ENCODE results near the gene PWWP2B.

PWWP2B gene

GRCh38 chr10:132408367-132408781, 11.4 kb downstream of the PWWP2B start:
- no peak for DNase-seq

- DNase-seq = no peak
These were observed 12.0 kb downstream of the PWWP2B start for GRCh38 chr10:132408823-132409666.

GRCh38 chr10:132409667-132410028, 12.6 kb downstream of the PWWP2B start:
- DNase-seq = no peak

- no peak for DNase-seq
These were observed 13.2 kb downstream of the PWWP2B start for GRCh38 chr10:132410056-132410778.

DNA sequence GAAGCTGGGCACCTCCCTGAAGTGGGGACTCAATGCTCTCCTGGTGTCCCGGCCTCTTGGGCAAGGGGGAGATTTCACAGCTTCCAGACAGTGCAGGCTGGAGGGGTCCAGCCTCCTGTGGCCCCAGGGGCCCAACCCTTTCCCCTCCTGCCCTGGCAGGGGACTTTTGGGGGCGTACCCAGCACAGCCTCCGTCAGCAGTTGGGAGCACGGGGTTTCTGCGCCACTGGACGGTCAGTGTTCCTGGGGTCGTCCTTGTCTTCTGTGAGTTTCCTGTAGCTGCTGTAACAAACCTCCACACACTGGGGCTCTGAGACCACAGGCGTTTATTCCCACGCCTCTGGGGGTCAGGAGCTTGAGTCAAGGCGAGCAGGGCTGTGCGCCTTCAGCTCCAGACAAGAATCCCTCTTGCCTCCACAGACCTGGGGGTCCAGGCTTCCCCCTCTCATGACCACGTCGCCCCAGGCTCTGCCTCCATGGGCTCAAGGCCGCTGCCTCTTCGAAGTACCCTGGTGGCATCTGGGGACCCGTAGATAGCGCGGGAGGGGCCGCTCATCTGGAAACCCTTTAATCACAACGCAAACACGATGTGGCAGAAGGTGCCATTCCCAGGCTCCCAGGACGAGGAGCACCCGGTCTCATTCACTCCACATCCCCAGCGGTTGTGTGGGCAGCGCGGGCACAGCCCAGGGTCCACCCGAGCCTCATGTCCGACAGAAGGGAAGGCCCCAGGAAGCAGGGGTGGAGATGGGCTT, 14.0 kb downstream of the PWWP2B start:
- no peak for DNase-seq

DNA sequence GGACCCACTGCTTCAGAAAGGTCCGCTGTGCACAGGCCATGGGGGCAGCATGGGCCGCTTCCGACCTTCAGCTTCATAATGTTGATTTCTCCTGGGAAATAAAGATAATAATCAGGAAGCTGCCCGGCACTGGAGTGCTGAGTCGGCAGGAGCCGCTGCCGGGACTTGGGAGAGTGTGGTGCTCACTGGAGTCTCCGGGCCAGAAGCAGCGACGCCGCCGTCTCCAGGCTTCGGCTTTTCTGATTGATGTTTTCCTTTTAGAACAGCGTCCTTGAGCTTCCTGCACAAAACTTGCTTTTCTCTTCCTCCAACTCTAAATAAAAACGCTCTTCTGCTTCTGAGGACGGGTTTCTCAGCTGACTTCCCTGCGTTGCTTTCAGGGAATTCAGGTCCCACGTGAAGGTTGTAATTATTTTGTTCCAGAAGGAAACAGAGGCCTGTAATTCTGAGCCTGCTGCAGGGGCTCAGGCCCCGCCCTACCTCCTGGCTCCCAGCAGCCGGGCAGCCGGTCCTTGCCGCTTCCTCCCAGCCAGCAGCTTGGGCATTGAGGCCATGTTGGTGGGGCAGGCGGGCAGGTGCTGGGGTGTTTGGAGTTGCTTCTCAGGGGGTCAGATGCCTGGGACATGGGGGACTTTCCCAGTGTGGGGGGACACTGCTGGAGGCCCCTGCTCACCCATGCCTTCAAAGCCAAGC, 14.7 kb downstream of the PWWP2B start:
- no peak for DNase-seq

DNA sequence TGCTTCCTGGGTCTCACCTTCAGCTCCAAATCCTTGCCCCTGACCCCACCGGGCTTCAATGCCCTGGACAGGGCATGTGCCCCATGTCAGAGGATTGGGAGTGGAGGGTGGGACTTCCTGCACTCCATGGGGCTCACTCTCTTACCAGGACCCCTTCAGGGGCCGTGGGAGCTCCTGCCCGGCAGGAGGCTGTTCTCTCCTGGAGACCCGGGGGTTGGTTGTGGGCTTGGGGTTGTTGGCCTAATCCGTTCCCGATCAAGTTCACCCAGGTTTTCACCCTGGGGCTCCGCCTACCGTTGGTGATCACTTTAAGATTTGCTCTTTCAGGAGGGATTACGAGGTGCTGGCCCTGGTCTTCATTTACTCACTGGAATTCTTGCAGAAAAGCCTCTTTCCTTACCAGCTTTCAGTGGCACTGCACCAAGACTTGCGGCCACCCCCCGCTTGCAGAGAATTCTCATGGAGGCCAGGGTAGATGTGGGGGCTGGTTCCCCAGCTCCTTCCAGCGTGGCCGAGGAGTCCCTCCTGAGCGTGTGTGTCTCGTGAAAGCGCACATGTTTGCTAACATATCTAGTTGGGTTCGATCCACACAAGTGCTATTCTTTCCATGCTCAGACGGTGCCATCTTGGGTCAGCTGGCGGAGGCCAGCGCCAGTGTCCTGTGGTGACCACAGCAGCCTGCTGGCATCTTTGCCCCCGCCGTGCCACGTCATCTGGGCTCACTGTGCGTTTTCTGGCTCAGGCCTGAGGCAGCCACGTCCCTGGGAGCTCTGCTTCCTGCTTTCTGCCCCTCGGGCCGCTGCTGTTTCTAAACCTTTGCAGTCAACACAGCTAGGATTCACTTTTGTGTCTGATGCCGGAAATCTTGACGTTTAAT, 15.6 kb downstream of the PWWP2B start:
- no peak for DNase-seq

GRCh38 chr10:132413226-132414205, 16.5 kb downstream of the PWWP2B start:
- no peak for DNase-seq

DNA sequence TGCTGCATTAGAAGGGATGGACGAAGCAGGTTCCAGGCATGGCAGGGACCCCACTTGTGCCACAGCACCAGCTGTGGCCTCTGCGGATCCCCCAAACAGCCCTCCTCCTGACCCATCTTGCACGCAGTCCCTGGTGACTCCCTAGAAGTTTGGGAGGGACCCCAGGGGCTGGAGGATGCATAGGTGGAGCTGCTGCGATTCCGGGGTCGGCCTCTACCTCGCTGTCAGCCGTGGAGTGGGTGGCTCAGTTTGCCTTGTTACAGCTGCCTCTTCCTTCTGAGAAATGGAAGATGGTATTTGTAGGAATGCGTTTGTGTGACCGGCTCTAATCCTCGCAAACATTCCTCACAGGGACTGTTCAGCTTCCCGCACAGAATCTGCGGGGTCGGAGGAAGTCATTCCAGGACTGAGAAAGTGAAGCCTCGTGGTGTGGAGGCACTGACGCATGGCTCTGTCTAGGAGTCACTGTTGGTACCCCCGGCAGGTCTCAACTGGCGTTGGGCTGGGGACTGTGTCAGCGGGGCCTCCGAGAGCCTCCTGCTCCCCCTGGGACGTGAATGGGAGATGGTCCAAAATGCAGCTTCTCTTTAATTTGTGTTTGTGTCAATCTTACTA, 17.5 kb downstream of the PWWP2B start:
- no peak for DNase-seq

DNA sequence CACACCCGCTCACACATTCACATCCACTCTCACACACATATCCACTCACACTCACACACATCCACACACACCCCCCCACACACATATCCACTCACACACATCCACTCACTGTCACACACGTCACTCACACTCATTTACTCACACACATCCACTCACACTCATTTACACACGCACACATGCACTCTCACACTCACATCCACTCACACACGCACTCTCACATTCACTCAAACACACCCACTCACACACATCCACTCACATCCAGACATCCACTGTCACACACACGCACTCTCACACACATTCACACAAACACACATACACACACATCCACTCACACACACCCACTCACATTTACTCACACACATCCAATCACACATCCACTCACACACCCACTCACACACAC, 18.3 kb downstream of the PWWP2B start:
- no peak for DNase-seq

DNA sequence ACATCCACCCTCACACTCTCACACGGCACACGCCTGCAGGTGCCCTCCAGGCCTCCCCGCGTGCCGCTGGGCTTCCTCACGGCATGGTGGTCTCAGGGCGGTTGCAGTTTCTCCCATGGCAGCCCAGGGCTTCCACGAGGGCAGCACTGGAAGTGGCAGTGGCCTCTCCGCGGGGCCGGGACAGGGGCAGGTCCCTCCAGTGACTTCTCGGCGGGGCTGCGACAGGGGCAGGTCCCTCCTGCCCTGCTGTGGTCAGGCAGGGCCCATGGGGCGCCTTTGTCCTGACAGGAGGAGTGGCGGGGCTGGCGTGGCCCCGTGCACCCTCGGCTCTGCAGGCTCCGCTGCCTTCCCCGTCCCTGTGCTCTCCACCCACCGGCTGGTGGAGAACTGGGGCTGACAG, 19.0 kb downstream of the PWWP2B start:
- no peak for DNase-seq

DNA sequence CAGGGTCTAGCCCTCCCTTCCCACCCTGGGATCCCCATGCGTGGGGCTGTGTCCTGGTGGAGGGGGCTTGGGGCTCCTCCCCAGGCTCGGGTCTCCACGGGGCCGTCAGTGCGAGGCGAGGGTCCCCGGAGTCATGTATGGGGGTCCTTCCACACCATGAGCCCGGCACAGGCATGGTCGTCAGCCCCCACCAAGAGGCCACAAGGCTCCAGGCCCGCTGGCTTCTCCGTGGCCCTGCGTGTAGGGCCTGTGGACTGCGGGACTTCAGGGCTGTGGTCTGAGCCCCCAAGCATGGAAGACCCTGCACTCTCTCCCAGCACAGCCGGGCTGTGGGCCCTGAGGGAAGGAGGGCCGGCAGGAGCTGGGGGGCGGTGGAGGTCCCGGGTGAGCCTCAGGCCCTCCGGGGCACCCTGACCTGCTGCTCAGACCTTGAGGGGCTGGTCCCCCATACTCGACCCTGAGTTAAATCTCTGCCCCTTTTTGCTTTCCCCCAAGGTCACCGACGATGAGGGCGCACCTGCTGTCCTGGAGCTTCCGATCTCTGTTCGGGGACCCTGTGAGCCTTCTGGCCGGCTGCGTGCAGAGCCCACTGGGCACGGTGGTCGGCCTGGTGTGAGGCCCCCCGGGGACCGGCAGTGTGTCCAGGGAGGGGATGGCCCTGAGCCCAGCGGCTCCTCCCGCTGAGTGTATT, 19.7 kb downstream of the PWWP2B start:
- no peak for DNase-seq

DNA sequence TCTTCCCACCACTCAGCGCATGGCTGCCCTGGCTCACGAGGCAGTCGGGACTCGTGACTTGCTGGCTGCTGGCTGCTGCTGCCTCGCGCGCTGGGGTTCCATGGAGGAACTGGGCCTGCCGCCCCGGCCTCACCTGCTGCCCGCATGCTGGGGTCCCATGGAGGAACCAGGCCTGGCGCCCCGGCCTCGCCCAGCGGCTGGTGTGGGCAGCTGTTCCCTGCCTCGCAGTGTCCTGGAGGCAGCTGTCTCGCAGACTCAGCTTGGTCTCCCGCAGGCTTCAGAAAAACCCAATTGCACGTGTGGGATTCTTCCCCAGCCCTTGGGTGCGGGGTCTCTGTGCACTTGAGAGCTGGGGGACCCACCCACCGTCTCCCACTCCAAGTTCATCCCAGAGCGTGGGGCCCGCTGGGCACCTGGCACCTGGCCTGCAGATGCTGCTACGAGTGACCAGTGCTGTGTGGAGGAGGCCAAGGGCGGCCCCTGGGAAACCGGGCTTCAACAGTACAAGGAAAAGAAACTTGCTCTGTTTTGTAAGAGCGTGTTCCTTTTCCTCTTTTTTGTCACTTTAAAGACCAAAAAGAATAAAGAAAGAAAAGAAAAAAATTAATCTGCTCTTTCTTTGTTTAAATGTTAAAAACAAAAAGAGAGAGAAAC, 20.4 kb downstream of the PWWP2B start:
- DNase-seq = no peak

DNA sequence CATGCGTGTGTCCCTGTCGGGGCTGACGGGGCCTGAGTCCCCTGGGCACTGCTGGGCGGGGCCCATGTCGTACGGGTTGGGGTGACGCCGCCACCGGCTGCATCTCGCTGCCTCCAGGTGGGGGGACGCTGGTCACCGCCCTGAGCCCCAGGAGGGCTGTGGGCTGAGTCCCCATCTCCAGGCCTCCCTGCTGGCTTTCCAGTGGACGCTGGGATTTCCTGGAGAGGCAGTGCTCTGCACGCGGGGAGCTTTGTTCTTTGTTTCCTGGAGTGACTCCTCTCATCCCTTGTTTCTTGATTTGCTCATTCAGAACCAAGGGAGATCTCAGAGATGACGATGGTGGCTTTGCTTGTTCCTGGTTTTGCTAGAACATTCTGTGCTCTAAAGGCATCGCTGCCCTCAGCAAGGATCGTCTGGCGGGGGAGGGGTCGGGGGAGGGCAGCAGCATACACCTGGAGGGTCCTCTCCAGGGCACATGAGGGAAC, 21.0 kb downstream of the PWWP2B start:
- no peak for DNase-seq

DNA sequence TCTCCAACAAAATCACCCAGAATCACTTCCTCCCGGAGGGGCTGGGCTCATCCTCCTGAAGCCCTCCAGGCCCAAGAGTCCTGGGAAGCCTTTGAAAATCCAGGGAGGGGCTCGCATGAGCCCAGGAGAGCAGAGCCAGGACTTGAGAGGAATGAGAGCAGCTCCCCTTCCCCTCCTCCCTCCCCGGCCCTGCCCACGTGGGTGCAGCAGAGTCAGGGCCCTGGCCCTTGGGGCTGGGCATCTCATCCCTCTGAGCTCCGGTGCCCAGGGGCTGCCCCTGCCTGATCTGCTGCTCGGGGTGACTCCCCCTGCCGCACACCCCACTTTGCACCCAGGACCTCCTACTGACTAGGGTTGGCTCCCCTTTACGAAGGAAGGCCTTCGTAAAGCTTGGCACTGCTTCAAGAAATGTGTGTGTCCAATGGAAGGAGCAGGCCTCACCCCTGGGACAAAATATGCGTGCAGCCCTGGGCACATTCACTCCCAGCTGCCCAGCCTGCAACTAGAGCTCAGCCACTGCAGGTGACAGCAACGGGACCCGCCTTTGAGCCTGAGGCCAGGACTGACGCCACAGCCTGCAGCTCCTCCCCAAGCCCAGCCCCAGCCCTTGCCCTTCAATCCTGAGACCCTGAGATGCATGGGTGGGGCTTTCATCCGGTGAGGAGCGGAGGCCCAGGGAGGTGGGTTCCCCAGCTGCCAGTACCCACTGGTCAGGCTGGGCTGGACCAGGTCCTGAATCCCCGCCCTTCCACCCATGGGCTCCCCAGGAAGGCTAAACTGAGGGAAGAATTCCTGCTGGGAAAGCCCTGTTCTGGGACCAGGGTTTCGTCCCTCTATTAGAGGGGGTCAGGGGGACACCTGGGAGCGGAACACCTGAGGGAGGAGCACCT, 21.8 kb downstream of the PWWP2B start:
- DNase-seq = no peak

DNA sequence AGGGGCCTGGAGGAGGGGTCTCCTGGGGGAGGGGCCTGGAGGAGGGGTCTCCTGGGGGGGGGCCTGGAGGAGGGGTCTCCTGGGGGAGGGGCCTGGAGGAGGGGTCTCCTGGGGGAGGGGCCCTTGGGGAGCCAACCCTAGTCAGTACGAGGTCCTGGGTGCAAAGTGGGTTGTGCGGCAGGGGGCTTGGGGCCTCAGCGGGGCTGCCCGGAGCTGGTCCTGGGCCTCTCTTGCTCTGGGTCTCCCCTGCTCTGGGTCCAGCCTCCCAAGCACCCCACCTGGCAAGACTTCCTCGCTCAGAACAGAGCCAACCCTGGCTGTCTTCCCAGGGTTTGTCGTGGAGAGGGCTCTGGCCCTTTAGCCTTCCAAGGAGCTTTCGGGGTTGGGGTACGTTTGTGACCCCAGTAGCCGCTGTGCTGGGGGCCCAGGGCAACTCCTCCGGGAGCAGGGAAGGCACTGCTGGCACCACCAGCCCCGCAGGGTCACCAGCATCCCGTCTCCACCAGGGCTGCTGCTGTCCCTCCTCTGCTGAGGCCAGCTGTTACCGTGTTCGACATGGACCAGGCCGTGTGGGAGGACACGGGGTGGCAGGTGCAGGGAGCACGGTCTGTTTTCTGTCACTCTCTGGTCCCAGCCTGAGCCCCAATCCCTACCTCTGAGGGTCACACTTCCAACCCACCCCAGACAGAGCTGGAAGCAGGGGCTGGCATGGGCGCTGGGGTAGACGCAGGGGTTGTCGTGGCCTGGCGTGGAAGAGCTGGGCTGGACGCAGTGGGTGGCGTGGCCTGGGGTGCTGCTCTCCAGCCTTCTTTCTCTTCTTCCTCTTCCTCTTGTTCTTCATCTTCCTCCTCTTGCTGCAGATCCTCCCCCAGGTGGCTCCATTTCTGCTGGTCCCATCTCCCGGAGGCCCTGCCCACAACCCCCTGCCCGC, 22.8 kb downstream of the PWWP2B start:
- no peak for DNase-seq

Data from activated naive CD4-positive, alpha-beta T cell treated with anti-CD3 and anti-CD28 coated beads, Interleukin-2, amount 50 U/mL, for 16 hours (primary cell).